COLO668 (cell line): Measurements from ENCODE around the gene CERT1.

Experiments used
- DNase-seq: peaks from one replicate; lab custom pipeline; 2025; ENCODE audit not compliant: unreplicated experiment; lab: John Stamatoyannopoulos, UW

CERT1 gene

GRCh38 chr5:75414241-75414640 is 97.2 kb downstream of the CERT1 start:
- DNase-seq = no peak

GRCh38 chr5:75412111-75412990 is 99.1 kb downstream of the CERT1 start:
- no peak for DNase-seq

- no peak for DNase-seq
Observed at GRCh38 chr5:75405296-75405695, 106.1 kb downstream of the CERT1 start.

- no peak for DNase-seq
Observed at GRCh38 chr5:75395277-75395676, 116.2 kb downstream of the CERT1 start.

- DNase-seq = no peak
Observed at GRCh38 chr5:75389430-75389829, 122.0 kb downstream of the CERT1 start.

GRCh38 chr5:75387806-75388205 is 123.6 kb downstream of the CERT1 start:
- DNase-seq = no peak

- DNase-seq = no peak
Observed at GRCh38 chr5:75384218-75384617, 127.2 kb downstream of the CERT1 start.

- DNase-seq = no peak
Observed at GRCh38 chr5:75381456-75381855, 130.0 kb downstream of the CERT1 start.

- DNase-seq = no peak
Observed at GRCh38 chr5:75380099-75380498, 131.3 kb downstream of the CERT1 start.

GRCh38 chr5:75375414-75375813 is 136.0 kb downstream of the CERT1 start:
- DNase-seq = no peak

- no peak for DNase-seq
Observed at GRCh38 chr5:75374394-75374814, 137.0 kb downstream of the CERT1 start.

GRCh38 chr5:75373862-75374261 is 137.6 kb downstream of the CERT1 start:
- DNase-seq = no peak

- no peak for DNase-seq
Observed at GRCh38 chr5:75368391-75368790, 143.0 kb downstream of the CERT1 start.

GRCh38 chr5:75367401-75367800 is 144.0 kb downstream of the CERT1 start:
- no peak for DNase-seq

GRCh38 chr5:75366787-75367186 is 144.6 kb downstream of the CERT1 start:
- DNase-seq = no peak

GRCh38 chr5:75365740-75366139 is 145.7 kb downstream of the CERT1 start:
- no peak for DNase-seq

GRCh38 chr5:75364571-75365280 is 146.7 kb downstream of the CERT1 start:
- no peak for DNase-seq

- DNase-seq = no peak
Observed at GRCh38 chr5:75363726-75364495, 147.5 kb downstream of the CERT1 start.

GRCh38 chr5:75363111-75363510 is 148.3 kb downstream of the CERT1 start:
- DNase-seq = no peak

- DNase-seq = no peak
Observed at GRCh38 chr5:75362474-75362975, 148.9 kb downstream of the CERT1 start.

GRCh38 chr5:75361310-75361709 is 150.1 kb downstream of the CERT1 start:
- no peak for DNase-seq
